ENCODE measurements around the gene IL1B. TPM values are rescaled to one million over a fixed set of nuclear protein-coding genes. Genes with fewer than 3 reads are reported as not detected.

The IL1B gene
- total RNA-seq, 2 donors from 2014 or later: 1.0 to 2.6 TPM

- H3K27ac ChIP-seq: no peak overlapping the region
- no peak for TF ChIP-seq CTCF (IDR thresholded peaks at IDR 0.05)
- DNase-seq (ENCODE audit: low spot score): no peak
- no peaks in the 10 kb centered on the region for H3K4me1 ChIP-seq
- no peaks in the 10 kb centered on the region for H3K36me3 ChIP-seq
- no peaks in the 10 kb centered on the region for H3K27me3 ChIP-seq
- H3K9me3 ChIP-seq: peaks cover 0 to 6% of the 10 kb centered on the region in 2 donors
- no peak overlapping the region for H3K4me3 ChIP-seq
Measured at GRCh38 chr2:112849956-112850355, 13.4 kb upstream of the IL1B start.

GRCh38 chr2:112848833-112849232, 12.3 kb upstream of the IL1B start:
- H3K27ac ChIP-seq: no peak overlapping the region
- H3K27me3 ChIP-seq: no peaks in the 10 kb centered on the region
- no peak overlapping the region for H3K4me3 ChIP-seq
- no peaks in the 10 kb centered on the region for H3K4me1 ChIP-seq
- TF ChIP-seq CTCF (IDR thresholded peaks at IDR 0.05): no peak
- no peak for DNase-seq (ENCODE audit: low spot score)
- H3K9me3 ChIP-seq: peaks cover 0 to 6% of the 10 kb centered on the region in 2 donors
- no peaks in the 10 kb centered on the region for H3K36me3 ChIP-seq

- Histone ChIP-seq H3K27me3 (no peaks in the 10 kb centered on the region), H3K4me3 (no peak overlapping the region), H3K27ac (no peak overlapping the region), H3K36me3 (no peaks in the 10 kb centered on the region), H3K4me1 (no peaks in the 10 kb centered on the region), H3K9me3 (peaks cover 0 to 6% of the 10 kb centered on the region in 2 donors)
- DNase-seq (ENCODE audit: low spot score): no peak
- no peak for TF ChIP-seq CTCF (IDR thresholded peaks at IDR 0.05)
Measured at GRCh38 chr2:112846031-112846430, 9.5 kb upstream of the IL1B start.

GRCh38 chr2:112843836-112844235, 7.3 kb upstream of the IL1B start:
- Histone ChIP-seq H3K27ac (no peak overlapping the region), H3K36me3 (no peaks in the 10 kb centered on the region), H3K4me3 (no peak overlapping the region), H3K27me3 (no peaks in the 10 kb centered on the region), H3K4me1 (no peaks in the 10 kb centered on the region), H3K9me3 (peaks cover 0 to 6% of the 10 kb centered on the region in 2 donors)
- no peak for DNase-seq (ENCODE audit: low spot score)
- TF ChIP-seq CTCF (IDR thresholded peaks at IDR 0.05): no peak

GRCh38 chr2:112843288-112843687, 6.7 kb upstream of the IL1B start:
- no peak overlapping the region for H3K27ac ChIP-seq
- no peak for TF ChIP-seq CTCF (IDR thresholded peaks at IDR 0.05)
- no peaks in the 10 kb centered on the region for H3K27me3 ChIP-seq
- DNase-seq (ENCODE audit: low spot score): no peak
- no peak overlapping the region for H3K4me3 ChIP-seq
- no peaks in the 10 kb centered on the region for H3K4me1 ChIP-seq
- H3K9me3 ChIP-seq: peaks cover 0 to 6% of the 10 kb centered on the region in 2 donors
- no peaks in the 10 kb centered on the region for H3K36me3 ChIP-seq

GRCh38 chr2:112841295-112842044, 4.9 kb upstream of the IL1B start:
- no peaks in the 10 kb centered on the region for H3K4me1 ChIP-seq
- H3K27ac ChIP-seq: no peak overlapping the region
- no peak for TF ChIP-seq CTCF (IDR thresholded peaks at IDR 0.05)
- peaks cover 0 to 6% of the 10 kb centered on the region in 2 donors for H3K9me3 ChIP-seq
- no peaks in the 10 kb centered on the region for H3K27me3 ChIP-seq
- no peaks in the 10 kb centered on the region for H3K36me3 ChIP-seq
- DNase-seq (ENCODE audit: low spot score): no peak
- no peak overlapping the region for H3K4me3 ChIP-seq
